Measurements from ENCODE around the gene PLSCR3.
"Not testable (repeated sequence)": the region's sequence is repeated elsewhere in the genome, so short reads cannot be mapped to it uniquely, and the experiment has no call there.

The PLSCR3 gene

DNA sequence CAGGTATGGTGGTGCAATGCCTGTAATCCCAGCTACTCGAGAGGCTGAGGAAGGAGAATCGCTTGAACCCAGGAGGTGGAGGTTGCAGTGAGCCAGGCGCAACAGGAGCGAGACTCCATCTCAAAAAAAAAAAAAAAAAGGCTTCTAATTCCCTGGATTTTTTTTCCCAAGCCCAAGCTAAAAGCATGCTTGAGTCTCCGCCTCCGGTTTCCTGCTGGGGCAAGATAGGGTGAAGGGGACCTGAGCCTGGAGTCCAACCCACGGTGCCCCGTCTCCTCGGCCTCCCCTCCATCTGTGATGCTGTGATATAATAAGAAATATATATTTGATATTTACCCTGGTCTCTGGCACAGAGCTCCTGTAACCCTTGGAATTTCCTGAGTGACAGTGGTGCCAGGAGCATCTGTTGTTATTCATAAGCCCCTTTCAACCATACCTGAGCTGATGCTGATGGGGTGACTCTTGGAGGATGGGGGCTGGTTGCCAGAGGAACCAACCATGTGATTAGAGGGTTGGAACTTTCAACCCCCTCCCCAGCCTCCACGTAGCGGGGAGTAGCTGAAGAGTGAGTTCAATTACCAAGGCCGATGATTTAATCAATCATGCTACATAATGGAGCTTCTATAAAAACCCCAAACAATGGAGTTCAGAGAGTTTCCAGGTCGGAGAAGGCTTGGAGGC lies 26.3 kb downstream of the PLSCR3 start:
- Histone ChIP-seq H3K9me3 (ENCODE audit: insufficient read depth, low read length) (no peaks in the 10 kb centered on the region), H4K20me1 (ENCODE audit: insufficient read depth, low read length) (no peaks in the 10 kb centered on the region), H3K9ac (ENCODE audit: low read length) (no peak overlapping the region), H3K27me3 (ENCODE audit: low read depth, low read length) (peaks cover 6% of the 10 kb centered on the region; the same call in 1 of the 2 replicates), H2AFZ (ENCODE audit: low read depth, low read length) (no peak overlapping the region), H3K4me3 (ENCODE audit: low read length) (no peak overlapping the region), H3K27ac (ENCODE audit: low read length) (no peak overlapping the region), H3K4me1 (ENCODE audit: low read length) (no peaks in the 10 kb centered on the region), H3K4me2 (ENCODE audit: low read length) (no peak overlapping the region), H3K79me2 (ENCODE audit: low read length) (no peaks in the 10 kb centered on the region), H3K36me3 (replicated peaks; ENCODE audit: low read depth, low read length) (no peaks in the 10 kb centered on the region)
- TF ChIP-seq, protein P1, sequence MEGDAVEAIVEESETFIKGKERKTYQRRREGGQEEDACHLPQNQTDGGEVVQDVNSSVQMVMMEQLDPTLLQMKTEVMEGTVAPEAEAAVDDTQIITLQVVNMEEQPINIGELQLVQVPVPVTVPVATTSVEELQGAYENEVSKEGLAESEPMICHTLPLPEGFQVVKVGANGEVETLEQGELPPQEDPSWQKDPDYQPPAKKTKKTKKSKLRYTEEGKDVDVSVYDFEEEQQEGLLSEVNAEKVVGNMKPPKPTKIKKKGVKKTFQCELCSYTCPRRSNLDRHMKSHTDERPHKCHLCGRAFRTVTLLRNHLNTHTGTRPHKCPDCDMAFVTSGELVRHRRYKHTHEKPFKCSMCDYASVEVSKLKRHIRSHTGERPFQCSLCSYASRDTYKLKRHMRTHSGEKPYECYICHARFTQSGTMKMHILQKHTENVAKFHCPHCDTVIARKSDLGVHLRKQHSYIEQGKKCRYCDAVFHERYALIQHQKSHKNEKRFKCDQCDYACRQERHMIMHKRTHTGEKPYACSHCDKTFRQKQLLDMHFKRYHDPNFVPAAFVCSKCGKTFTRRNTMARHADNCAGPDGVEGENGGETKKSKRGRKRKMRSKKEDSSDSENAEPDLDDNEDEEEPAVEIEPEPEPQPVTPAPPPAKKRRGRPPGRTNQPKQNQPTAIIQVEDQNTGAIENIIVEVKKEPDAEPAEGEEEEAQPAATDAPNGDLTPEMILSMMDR (IDR thresholded peaks at IDR 0.05; ENCODE audit: low read depth, low read length): no peak
- TF ChIP-seq EZH2phosphoT487 (IDR thresholded peaks at IDR 0.05; ENCODE audit: low read depth): no peak

DNA sequence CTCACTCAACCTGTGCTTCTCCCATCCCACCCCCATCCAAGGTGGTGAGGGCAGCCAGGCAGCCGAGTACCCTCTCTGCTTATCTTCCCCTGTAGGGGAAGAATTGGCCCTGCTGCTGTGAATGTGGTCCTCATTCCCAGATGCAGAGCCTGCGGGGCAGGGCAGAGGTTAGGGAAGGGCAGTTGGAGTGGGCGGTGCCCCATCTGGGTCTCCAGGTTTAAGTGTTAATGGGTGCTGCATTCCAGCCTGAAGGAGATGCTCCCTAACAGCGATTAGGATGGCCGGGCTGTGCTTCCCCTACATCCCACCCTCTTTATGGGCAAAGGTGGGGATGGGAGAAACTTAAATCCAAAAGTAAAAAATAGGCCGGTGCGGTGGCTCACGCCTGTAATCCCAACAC lies 27.2 kb downstream of the PLSCR3 start:
- Histone ChIP-seq H3K27ac (ENCODE audit: low read length) (no peak overlapping the region), H3K9me3 (ENCODE audit: insufficient read depth, low read length) (no peaks in the 10 kb centered on the region), H4K20me1 (ENCODE audit: insufficient read depth, low read length) (no peaks in the 10 kb centered on the region), H3K79me2 (ENCODE audit: low read length) (no peaks in the 10 kb centered on the region), H3K36me3 (replicated peaks; ENCODE audit: low read depth, low read length) (no peaks in the 10 kb centered on the region), H3K4me3 (ENCODE audit: low read length) (no peak overlapping the region), H3K4me2 (ENCODE audit: low read length) (no peak overlapping the region), H2AFZ (ENCODE audit: low read depth, low read length) (no peak overlapping the region), H3K4me1 (ENCODE audit: low read length) (no peaks in the 10 kb centered on the region), H3K27me3 (ENCODE audit: low read depth, low read length) (peaks cover 6% of the 10 kb centered on the region; the same call in 1 of the 2 replicates), H3K9ac (ENCODE audit: low read length) (no peak overlapping the region)
- TF ChIP-seq EZH2phosphoT487 (IDR thresholded peaks at IDR 0.05; ENCODE audit: low read depth): no peak
- TF ChIP-seq, protein P1 (IDR thresholded peaks at IDR 0.05; ENCODE audit: low read depth, low read length): no peak

DNA sequence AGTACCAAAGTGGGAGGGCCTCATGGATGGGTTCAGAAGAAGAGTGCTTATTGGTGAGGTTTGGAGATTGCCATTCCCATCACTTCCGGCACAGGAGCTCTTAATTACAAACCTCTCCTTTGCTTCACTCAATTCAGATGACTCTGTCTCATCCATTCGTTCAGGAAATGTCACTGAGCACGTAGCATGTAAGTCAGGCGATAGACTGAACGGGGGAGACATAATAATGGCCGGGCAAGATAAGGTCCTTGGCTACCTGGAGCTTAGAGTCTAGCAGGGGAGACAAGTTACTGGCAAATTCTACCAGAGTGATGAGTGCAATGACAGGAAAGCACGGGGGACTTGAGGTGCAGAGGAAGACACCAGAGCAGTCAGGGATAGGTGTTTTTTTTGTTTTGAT lies 28.4 kb downstream of the PLSCR3 start:
- not testable (repeated sequence) for H3K4me2 ChIP-seq (ENCODE audit: low read length); H3K9ac ChIP-seq (ENCODE audit: low read length); H4K20me1 ChIP-seq (ENCODE audit: insufficient read depth, low read length); H3K79me2 ChIP-seq (ENCODE audit: low read length); H2AFZ ChIP-seq (ENCODE audit: low read depth, low read length); H3K27ac ChIP-seq (ENCODE audit: low read length); H3K9me3 ChIP-seq (ENCODE audit: insufficient read depth, low read length); H3K4me3 ChIP-seq (ENCODE audit: low read length); H3K36me3 ChIP-seq (replicated peaks; ENCODE audit: low read depth, low read length); H3K27me3 ChIP-seq (ENCODE audit: low read depth, low read length); H3K4me1 ChIP-seq (ENCODE audit: low read length)

DNA sequence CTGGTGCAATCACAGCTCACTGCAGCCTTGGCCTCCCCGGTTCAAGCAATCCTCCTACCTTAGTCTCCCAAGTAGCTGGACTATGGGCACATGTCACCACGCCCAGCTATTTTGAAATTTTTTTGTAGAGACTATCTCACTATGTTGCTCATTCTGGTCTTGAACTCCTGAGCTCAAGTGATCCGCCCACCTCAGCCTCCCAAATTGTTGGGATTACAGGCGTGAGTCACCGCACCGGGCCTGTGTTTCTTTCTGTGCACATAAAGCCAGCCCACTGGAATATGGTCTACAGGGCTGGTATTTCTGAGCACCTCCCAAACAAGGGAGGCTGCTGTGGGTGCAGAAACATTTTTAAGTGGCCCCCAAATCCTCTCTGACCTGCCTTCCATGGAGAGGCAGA lies 31.0 kb downstream of the PLSCR3 start:
- TF ChIP-seq EZH2phosphoT487 (IDR thresholded peaks at IDR 0.05; ENCODE audit: low read depth): no peak
- TF ChIP-seq, protein P1 (IDR thresholded peaks at IDR 0.05; ENCODE audit: low read depth, low read length): no peak
- Histone ChIP-seq H3K79me2 (ENCODE audit: low read length) (no peaks in the 10 kb centered on the region), H3K36me3 (replicated peaks; ENCODE audit: low read depth, low read length) (no peaks in the 10 kb centered on the region), H3K27ac (ENCODE audit: low read length) (no peak overlapping the region), H3K4me3 (ENCODE audit: low read length) (no peak overlapping the region), H3K9me3 (ENCODE audit: insufficient read depth, low read length) (no peaks in the 10 kb centered on the region), H2AFZ (ENCODE audit: low read depth, low read length) (no peak overlapping the region), H3K4me2 (ENCODE audit: low read length) (no peak overlapping the region), H3K9ac (ENCODE audit: low read length) (no peak overlapping the region), H3K27me3 (ENCODE audit: low read depth, low read length) (no peaks in the 10 kb centered on the region), H3K4me1 (ENCODE audit: low read length) (no peaks in the 10 kb centered on the region), H4K20me1 (ENCODE audit: insufficient read depth, low read length) (no peaks in the 10 kb centered on the region)
